Neural crest cell (in vitro differentiated cells): ENCODE data around the gene ACTR5. TPM values are rescaled to one million over a fixed set of nuclear protein-coding genes. Genes with fewer than 3 reads are reported as not detected.

Experiments
- DNase-seq: peaks from one replicate; pipeline ENCODE4 v3.0.0; 2021; ENCODE audit warnings: low read depth, mixed read lengths, low spot score
- H3K27ac Mint-ChIP-seq: one replicate; pipeline ENCODE4 v1.8.0; 2021; ENCODE audit warnings: mild to moderate bottlenecking, mixed read lengths; ENCODE audit not compliant: unreplicated experiment
- H3K27me3 Mint-ChIP-seq: 2 replicates; pipeline ENCODE4 v1.8.0; 2021; ENCODE audit warnings: low read depth, mild to moderate bottlenecking, mixed read lengths
- H3K36me3 Mint-ChIP-seq: 2 replicates; pipeline ENCODE4 v1.8.0; 2021; ENCODE audit warnings: low read depth, mild to moderate bottlenecking, mixed read lengths
- H3K4me1 Mint-ChIP-seq: 2 replicates; pipeline ENCODE4 v1.8.0; 2021; ENCODE audit warnings: mixed read lengths
- H3K4me3 Mint-ChIP-seq: one replicate; pipeline ENCODE4 v1.8.0; 2021; ENCODE audit warnings: mild to moderate bottlenecking, mixed read lengths
- H3K9me3 Mint-ChIP-seq: 2 replicates; pipeline ENCODE4 v1.8.0; 2021; ENCODE audit warnings: mixed read lengths
- total RNA-seq: library from RNA; stranded (reverse); gene quantifications from 2 replicates; pipeline ENCODE4 v1.2.1, GENCODE V29; 2021
- TF ChIP-seq, protein P1 (sequence below): fragments of 200-600 bp; sonication (generic); conservative IDR thresholded peaks from 2 replicates; pipeline ENCODE4 v1.5.0; 2021; ENCODE audit warnings: antibody characterized with exemption, mild to moderate bottlenecking

ACTR5 gene
- total RNA-seq, 1 donor from 2014 or later: 14.9 TPM

GRCh38 chr20:38818113-38819065, 70.1 kb downstream of the ACTR5 start:
- no peaks in the 10 kb centered on the region for H3K9me3 Mint-ChIP-seq
- DNase-seq: no peak
- no peak overlapping the region for H3K4me3 Mint-ChIP-seq
- H3K27me3 Mint-ChIP-seq: peaks cover 23% of the 10 kb centered on the region
- no peak overlapping the region for H3K27ac Mint-ChIP-seq
- H3K36me3 Mint-ChIP-seq: no peaks in the 10 kb centered on the region
- TF ChIP-seq, protein P1, sequence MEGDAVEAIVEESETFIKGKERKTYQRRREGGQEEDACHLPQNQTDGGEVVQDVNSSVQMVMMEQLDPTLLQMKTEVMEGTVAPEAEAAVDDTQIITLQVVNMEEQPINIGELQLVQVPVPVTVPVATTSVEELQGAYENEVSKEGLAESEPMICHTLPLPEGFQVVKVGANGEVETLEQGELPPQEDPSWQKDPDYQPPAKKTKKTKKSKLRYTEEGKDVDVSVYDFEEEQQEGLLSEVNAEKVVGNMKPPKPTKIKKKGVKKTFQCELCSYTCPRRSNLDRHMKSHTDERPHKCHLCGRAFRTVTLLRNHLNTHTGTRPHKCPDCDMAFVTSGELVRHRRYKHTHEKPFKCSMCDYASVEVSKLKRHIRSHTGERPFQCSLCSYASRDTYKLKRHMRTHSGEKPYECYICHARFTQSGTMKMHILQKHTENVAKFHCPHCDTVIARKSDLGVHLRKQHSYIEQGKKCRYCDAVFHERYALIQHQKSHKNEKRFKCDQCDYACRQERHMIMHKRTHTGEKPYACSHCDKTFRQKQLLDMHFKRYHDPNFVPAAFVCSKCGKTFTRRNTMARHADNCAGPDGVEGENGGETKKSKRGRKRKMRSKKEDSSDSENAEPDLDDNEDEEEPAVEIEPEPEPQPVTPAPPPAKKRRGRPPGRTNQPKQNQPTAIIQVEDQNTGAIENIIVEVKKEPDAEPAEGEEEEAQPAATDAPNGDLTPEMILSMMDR: no peak
- H3K4me1 Mint-ChIP-seq: no peaks in the 10 kb centered on the region

Other genes starting within 250 kb of the ACTR5 start
- gene ADIG, start 167.3 kb upstream of the ACTR5 start, total RNA-seq: not detected in 2 replicates
- not detected in 2 replicates for gene ARHGAP40, start 146.7 kb upstream of the ACTR5 start, total RNA-seq
- gene SLC32A1, start 24.0 kb upstream of the ACTR5 start, total RNA-seq: 0.09 and 0.16 TPM in 2 replicates
- 0.30 and 0.57 TPM in 2 replicates for gene PPP1R16B, start 57.2 kb downstream of the ACTR5 start, total RNA-seq
- gene FAM83D, start 178.0 kb downstream of the ACTR5 start, total RNA-seq: 37.9 and 38.6 TPM in 2 replicates
- 20.7 and 22.8 TPM in 2 replicates for gene DHX35, start 213.9 kb downstream of the ACTR5 start, total RNA-seq